HAP-1 (cell line): ENCODE results near the gene CUL9.
A peak's percentile ranks its signal among the peaks of the same experiment; 100 is the strongest.

Experiments
- DNase-seq, 2 experiments: peaks; one replicate each; pipeline ENCODE4 v3.0.0-alpha.2; 2016 to 2020; ENCODE audit warnings: low spot score in 2 of 2
- H3K27me3 ChIP-seq: fragments of 250-450 bp; sonication (Bioruptor Pico); 2 replicates; pipeline ENCODE4 v1.5.1; 2020; ENCODE audit warnings: low read depth, mild to moderate bottlenecking, moderate library complexity
- H3K36me3 ChIP-seq: fragments of 250-450 bp; sonication (Bioruptor Pico); replicated peaks from 2 replicates; pipeline ENCODE4 v1.5.1; 2020; ENCODE audit warnings: mild to moderate bottlenecking
- H3K4me1 ChIP-seq: fragments of 250-450 bp; sonication (Bioruptor Pico); 2 replicates; pipeline ENCODE4 v1.5.1; 2020; ENCODE audit warnings: mild to moderate bottlenecking
- H3K4me3 ChIP-seq: fragments of 250-450 bp; sonication (Bioruptor Pico); 2 replicates; pipeline ENCODE4 v1.5.1; 2020; ENCODE audit warnings: mild to moderate bottlenecking, moderate library complexity
- H3K9me3 ChIP-seq: fragments of 250-450 bp; sonication (Bioruptor Pico); 2 replicates; pipeline ENCODE4 v1.5.1; 2020; ENCODE audit warnings: mild to moderate bottlenecking, moderate library complexity
- in situ Hi-C: fragments of 300-500 bp; cut with MboI; formaldehyde crosslinking; loops from 3 replicates; pipeline ENCODE4 v1.14.3; 2020; ENCODE audit warnings: low sequenced_read_pairs, inconsistent platforms, mixed read lengths

CUL9 gene

GRCh38 chr6:43219119-43219518 is 37.1 kb downstream of the CUL9 start:
- Histone ChIP-seq H3K9me3 (no peaks in the 10 kb centered on the region), H3K4me1 (peaks cover 5% of the 10 kb centered on the region; the same call in 1 of the 2 replicates), H3K27me3 (no peaks in the 10 kb centered on the region), H3K4me3 (no peak overlapping the region), H3K36me3 (peaks cover 13% of the 10 kb centered on the region)
- no peak for DNase-seq
- in situ Hi-C loops = no loop called here

GRCh38 chr6:43219814-43220213 is 37.8 kb downstream of the CUL9 start:
- in situ Hi-C loops = no loop called here
- Histone ChIP-seq H3K27me3 (no peaks in the 10 kb centered on the region), H3K4me3 (no peak overlapping the region), H3K9me3 (no peaks in the 10 kb centered on the region), H3K4me1 (peaks cover 5% of the 10 kb centered on the region; the same call in 1 of the 2 replicates), H3K36me3 (peaks cover 16% of the 10 kb centered on the region)
- no peak for DNase-seq

- H3K4me1 ChIP-seq = peaks cover 5% of the 10 kb centered on the region; the same call in 1 of the 2 replicates
- peaks cover 16% of the 10 kb centered on the region for H3K36me3 ChIP-seq
- no peaks in the 10 kb centered on the region for H3K9me3 ChIP-seq
- no peak for DNase-seq
- no peaks in the 10 kb centered on the region for H3K27me3 ChIP-seq
- H3K4me3 ChIP-seq = no peak overlapping the region
- in situ Hi-C loops = no loop called here
Measured at GRCh38 chr6:43220439-43220951, 38.5 kb downstream of the CUL9 start.

- H3K27me3 ChIP-seq = no peaks in the 10 kb centered on the region
- in situ Hi-C loops = no loop called here
- no peak for DNase-seq
- H3K4me1 ChIP-seq = peaks cover 5% of the 10 kb centered on the region; the same call in 1 of the 2 replicates
- no peak overlapping the region for H3K4me3 ChIP-seq
- H3K9me3 ChIP-seq = no peaks in the 10 kb centered on the region
- H3K36me3 ChIP-seq = peaks cover 23% of the 10 kb centered on the region
Measured at GRCh38 chr6:43221046-43221972, 39.3 kb downstream of the CUL9 start.

- Histone ChIP-seq H3K27me3 (no peaks in the 10 kb centered on the region), H3K4me3 (no peak overlapping the region), H3K36me3 (peaks cover 34% of the 10 kb centered on the region), H3K4me1 (peaks cover 3% of the 10 kb centered on the region; the same call in 1 of the 2 replicates), H3K9me3 (no peaks in the 10 kb centered on the region)
- DNase-seq = no peak
- in situ Hi-C loops = no loop called here
Measured at GRCh38 chr6:43222418-43223059, 40.5 kb downstream of the CUL9 start.

GRCh38 chr6:43223175-43223574 is 41.2 kb downstream of the CUL9 start:
- no peak overlapping the region for H3K4me3 ChIP-seq
- no peaks in the 10 kb centered on the region for H3K27me3 ChIP-seq
- H3K36me3 ChIP-seq = peaks cover 37% of the 10 kb centered on the region
- H3K9me3 ChIP-seq = no peaks in the 10 kb centered on the region
- in situ Hi-C loops = no loop called here
- no peaks in the 10 kb centered on the region; the same call in 1 of the 2 replicates for H3K4me1 ChIP-seq
- DNase-seq = no peak

GRCh38 chr6:43226192-43226851 is 44.3 kb downstream of the CUL9 start:
- H3K36me3 ChIP-seq = peaks cover 37% of the 10 kb centered on the region
- DNase-seq = no peak
- in situ Hi-C loops = no loop called here

GRCh38 chr6:43228951-43229802 is 47.2 kb downstream of the CUL9 start, which contains the start of gene DNPH1:
Gene DNPH1, minus strand, starts transcription at chr6:43229481. Its CDS starts 25 bp downstream, at chr6:43229456.
- Histone ChIP-seq H3K36me3 (peaks cover 24% of the 10 kb centered on the region), H3K4me1 (peaks cover 9% of the 10 kb centered on the region), H3K4me3 (peak within 1 kb of the TSS; percentile 39), H3K9me3 (no peaks in the 10 kb centered on the region), H3K27me3 (no peaks in the 10 kb centered on the region)
- peak; percentile 64 to 85 for DNase-seq
- in situ Hi-C loops = no loop called here

More at GRCh38 chr6:43226192-43226851, 44.3 kb downstream of the CUL9 start:
- peaks cover 9% of the 10 kb centered on the region for H3K4me1 ChIP-seq
- no peaks in the 10 kb centered on the region for H3K27me3 ChIP-seq
- no peaks in the 10 kb centered on the region for H3K9me3 ChIP-seq
- no peak overlapping the region for H3K4me3 ChIP-seq

GRCh38 chr6:43229803-43230620 is 48.0 kb downstream of the CUL9 start:
- in situ Hi-C loops = no loop called here
- Histone ChIP-seq H3K4me3 (no peak overlapping the region; the same call in 1 of the 2 replicates), H3K36me3 (peaks cover 21% of the 10 kb centered on the region), H3K4me1 (peaks cover 9% of the 10 kb centered on the region), H3K27me3 (no peaks in the 10 kb centered on the region), H3K9me3 (no peaks in the 10 kb centered on the region)
- DNase-seq = no peak

- in situ Hi-C loops = no loop called here
- Histone ChIP-seq H3K4me1 (peaks cover 9% of the 10 kb centered on the region), H3K4me3 (no peak overlapping the region), H3K36me3 (peaks cover 17% of the 10 kb centered on the region), H3K9me3 (no peaks in the 10 kb centered on the region), H3K27me3 (no peaks in the 10 kb centered on the region)
- DNase-seq = no peak
Measured at GRCh38 chr6:43231053-43231452, 49.1 kb downstream of the CUL9 start.

GRCh38 chr6:43231735-43232450 is 49.9 kb downstream of the CUL9 start:
- DNase-seq = no peak
- Histone ChIP-seq H3K27me3 (no peaks in the 10 kb centered on the region), H3K9me3 (no peaks in the 10 kb centered on the region), H3K4me1 (peaks cover 9% of the 10 kb centered on the region), H3K36me3 (peaks cover 9% of the 10 kb centered on the region), H3K4me3 (no peak overlapping the region)
- in situ Hi-C loops = no loop called here

GRCh38 chr6:43235841-43236240 is 53.8 kb downstream of the CUL9 start:
- Histone ChIP-seq H3K4me1 (no peaks in the 10 kb centered on the region), H3K9me3 (no peaks in the 10 kb centered on the region; the same call in 1 of the 2 replicates), H3K4me3 (no peak overlapping the region), H3K27me3 (peaks cover 8% of the 10 kb centered on the region; the same call in 1 of the 2 replicates), H3K36me3 (no peaks in the 10 kb centered on the region)
- in situ Hi-C loops = no loop called here
- no peak for DNase-seq
